ENCODE measurements around the gene NTRK3.

Gene NTRK3

DNA sequence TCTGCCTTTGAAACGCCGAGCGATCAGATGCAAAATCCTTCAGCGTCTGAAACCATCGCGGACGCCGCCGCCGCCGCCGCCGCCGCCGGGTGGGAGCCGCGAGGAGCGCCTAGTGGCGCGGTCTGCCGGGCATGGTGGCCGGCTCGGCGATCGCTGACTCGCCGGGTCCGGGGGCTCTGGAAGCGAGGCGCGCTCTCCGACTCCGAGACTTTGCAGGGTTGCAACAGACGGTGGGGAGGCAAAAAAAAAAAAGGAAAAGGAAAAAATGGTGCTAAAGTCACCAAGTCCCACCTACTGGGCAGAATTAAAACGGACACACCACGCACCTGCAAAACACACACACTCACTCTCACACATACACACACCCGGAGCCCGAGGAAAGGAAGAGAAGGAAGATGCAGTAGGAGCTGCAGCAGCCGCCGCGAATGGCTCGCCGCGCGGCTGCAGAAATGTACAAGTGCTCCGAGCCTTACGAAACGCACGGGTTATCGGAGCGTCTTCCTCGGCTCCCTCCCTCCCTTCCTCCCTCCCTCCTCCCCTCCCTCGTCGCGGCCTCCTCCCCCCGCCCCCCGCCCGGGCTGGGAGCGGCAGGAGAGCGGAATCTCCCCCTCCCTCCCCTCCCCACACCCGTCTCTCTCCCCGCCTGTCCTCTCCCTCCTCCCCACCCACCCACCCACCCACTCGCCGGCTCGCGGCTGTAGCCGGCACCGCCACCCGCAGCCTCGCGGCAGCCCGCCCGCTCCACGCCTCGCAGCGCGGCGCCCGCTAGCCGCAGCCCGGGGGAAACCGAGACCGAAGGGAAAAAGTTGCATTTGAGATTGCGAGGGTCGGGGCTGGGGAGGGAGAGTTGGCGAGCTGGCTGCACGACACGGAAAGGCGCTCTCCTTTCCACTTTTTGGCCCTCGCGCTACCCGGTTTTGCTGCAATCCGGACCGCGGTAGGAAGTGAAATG, at the start of gene NTRK3:
Gene NTRK3, minus strand, starts transcription at position 461 of the 952 bp plus-strand sequence. CDS start 586 bp downstream, outside the sequence.
- no peak for DNase-seq (ENCODE audit: low spot score)

DNA sequence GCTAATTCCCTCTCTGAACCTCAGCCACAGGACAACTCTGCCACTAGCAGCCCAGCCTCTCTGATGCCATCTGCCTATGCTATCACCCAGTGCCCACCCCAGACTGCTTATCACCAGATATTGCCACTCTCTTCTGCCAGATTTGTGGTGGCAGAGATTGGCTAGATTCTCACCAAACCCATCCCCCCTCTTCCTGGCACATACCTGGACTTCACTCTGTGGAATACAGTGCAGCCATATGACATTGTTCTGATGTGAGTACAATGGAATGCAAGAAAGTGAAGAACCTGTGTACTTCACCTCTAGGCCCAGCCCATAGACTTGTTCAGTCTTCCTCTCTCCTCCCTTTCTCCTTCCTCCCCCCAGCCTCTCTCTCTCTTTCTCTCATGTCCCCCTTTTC, 46.9 kb upstream of the NTRK3 start:
- DNase-seq (ENCODE audit: low spot score), result no peak

DNA sequence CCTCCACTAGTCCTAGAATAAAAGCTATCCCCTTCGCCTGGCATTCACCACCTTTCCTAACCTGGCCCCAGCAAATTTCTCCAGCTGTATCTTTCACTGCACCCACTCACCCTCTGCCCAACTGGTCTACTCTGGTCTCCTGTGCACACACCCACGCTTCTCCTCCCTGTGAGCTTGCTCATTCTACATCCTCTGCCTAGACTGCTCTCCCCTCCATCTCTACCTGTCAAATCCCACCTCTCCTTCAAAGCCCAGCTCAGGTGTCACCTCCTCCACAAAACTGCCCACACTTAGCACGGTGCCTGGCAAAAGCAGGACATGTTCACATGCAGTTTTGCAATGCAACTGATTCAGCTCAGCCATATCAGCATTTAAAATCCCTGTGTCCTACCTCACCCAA, 45.8 kb upstream of the NTRK3 start:
- DNase-seq (ENCODE audit: low spot score), result no peak

DNA sequence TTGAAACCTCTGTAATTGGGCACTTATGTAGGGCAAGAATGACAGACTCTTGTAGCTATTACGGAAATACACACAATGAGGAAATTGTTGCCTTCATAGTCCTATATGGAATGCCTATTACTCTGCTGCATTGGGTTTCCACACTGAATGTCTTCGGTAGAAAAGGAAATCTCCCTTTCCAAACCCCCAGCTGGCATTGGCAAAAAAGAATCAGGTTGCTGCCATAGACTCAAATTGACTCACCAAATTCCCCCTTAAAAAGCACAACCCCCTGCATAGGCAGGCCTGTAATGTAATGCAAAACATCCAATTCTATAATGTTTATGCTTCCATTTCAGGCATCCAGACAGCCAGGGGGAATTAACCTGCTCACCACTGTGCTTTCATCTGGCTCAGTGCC, 44.8 kb upstream of the NTRK3 start:
- DNase-seq (ENCODE audit: low spot score), result no peak

DNA sequence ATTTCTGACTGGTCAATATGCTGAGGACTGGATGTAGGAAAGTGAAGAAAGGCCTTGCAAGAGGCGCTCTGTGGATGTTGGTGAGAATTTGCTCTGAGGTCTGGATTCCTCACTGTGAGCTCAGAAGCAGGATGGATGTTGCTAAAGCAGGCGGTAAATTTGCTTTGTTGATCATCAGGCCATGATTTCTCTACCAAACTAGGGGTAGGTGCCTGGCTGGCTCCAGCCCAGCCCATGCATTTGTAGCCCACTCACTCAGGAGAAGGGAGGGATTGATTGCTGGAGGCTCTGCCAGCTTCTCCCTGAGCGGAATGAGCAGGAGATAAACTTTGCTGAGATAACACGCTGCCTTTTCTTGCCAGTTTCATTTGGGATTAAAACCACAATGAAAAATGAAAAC, 44.3 kb upstream of the NTRK3 start:
- DNase-seq (ENCODE audit: low spot score), result no peak

DNA sequence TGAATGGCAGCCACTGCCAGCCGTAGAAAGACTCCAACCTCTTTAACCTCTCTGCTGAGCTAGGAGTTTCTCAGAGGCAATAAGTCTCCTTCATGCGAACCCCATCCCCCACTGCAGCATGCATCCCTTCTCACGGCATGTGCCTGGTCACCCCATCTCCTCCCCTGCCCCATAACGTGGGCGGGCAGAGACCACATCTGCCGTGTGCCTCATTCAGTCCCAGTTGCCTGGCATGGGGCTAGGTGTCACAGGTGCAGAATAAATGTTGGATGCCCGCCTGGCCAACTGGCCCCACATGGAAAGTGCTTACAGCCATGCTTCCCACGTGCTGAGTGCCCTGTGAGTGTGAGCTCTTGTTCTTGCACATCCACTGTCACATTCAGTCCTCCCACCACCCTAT, 43.5 kb upstream of the NTRK3 start:
- DNase-seq (ENCODE audit: low spot score), result no peak

DNA sequence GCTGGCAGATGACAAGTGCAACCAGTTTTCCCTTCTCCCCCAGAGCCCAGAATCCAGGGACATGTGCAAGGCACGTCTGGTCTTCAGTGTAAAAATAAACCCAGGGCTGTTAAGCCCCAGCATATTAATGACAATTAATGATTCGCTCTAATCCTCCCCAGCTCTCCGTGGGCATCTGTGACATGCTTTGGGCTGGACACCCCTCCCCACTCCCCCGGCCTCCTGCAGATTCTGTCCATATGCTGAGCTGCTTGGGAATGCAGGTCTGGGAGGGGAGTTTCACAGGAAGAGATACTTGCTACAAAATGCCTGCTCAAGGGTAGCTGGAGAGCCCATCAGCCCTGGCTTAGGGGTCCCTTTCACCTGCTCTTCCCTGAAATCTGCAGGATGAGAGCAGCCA, 43.0 kb upstream of the NTRK3 start:
- DNase-seq (ENCODE audit: low spot score), result no peak

DNA sequence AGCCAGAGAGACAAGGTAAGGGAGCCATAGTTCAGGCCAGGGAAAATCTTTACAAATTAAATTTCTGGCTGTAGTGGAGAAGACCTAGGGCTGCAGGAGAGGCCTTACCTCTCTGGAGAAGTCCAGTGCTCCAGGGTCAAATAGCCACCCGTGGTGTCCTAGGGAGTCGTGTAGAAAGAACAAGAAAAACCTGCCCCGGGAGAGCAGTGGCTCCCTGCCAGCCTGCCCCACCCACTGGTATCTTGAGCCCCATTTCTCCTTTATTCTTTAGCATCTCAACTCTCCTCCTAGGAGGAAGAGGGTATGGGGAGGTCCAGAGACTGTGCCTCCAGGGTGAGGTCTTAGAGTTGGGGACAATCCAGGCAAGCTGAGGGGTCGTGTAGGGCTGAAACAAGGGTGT, 32.1 kb upstream of the NTRK3 start:
- no peak for DNase-seq (ENCODE audit: low spot score)

DNA sequence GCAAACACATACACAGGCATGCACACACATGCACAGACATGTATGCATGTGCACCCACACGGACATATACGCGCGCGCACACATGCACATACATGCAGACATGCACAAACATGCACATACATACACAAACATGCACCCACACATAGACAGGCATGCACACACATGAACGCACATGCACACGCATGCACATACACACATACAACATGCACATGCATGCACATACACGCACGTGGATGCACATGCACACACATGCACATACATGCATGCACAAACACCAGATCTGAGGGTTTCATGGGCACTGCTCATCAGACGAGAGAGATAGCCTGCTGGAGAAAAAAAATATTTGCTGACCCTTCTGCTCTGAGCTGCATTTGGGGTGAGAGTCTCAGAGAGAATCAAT, 31.7 kb upstream of the NTRK3 start:
- DNase-seq (ENCODE audit: low spot score), result no peak

DNA sequence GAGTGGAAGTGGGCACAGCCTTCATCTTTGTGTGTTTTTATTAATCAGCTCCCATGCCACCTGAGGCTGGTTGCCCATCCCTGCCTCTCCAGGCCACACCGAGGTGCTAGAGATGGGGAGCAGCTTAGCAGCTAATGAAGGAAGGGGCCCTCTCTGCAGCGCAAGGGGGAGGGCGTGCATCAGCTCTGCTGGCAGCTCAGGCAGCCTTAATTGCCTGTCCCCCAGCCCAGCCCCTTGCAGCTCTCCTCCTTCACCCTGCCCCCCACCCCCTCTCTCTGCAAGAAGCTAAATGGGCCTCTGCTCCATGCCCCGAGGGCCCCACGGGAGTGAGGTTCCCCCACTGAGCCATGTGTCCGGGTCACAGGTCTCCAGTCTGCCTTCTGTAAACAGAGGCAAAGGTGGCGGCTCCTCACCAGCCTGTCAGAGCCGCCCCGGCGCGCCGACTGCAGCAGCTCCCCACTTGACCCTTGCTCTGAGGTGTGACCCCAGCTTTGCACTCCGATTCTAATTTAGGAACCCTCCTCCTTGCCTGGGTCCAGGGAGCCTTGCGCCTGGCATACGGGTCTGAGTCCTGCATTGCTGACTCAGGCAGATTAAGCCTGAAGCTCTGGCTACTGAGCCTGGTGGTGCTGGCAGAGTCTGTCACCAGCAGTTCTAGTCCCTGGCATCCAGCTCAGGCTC, 27.9 kb upstream of the NTRK3 start:
- DNase-seq (ENCODE audit: low spot score), result no peak

DNA sequence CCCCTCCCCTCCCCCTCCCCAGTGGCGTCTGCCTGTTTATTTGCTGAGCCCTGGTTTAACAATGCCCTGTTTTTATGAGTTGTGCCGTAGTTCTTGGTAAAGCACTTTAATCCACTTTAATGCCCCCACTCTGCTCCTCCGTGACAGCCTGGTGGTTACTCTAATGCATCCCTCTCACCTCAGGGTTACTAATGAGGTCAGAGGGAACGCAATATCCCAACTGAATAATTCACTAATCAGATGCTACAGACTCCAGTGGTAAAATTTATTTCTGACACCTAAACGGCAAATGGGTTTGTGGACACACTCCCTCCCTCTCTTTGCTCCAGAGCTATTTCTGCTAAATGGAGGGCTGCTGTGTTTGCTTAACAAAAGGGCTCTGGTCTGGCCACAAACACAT, 26.1 kb upstream of the NTRK3 start:
- DNase-seq (ENCODE audit: low spot score), result no peak

DNA sequence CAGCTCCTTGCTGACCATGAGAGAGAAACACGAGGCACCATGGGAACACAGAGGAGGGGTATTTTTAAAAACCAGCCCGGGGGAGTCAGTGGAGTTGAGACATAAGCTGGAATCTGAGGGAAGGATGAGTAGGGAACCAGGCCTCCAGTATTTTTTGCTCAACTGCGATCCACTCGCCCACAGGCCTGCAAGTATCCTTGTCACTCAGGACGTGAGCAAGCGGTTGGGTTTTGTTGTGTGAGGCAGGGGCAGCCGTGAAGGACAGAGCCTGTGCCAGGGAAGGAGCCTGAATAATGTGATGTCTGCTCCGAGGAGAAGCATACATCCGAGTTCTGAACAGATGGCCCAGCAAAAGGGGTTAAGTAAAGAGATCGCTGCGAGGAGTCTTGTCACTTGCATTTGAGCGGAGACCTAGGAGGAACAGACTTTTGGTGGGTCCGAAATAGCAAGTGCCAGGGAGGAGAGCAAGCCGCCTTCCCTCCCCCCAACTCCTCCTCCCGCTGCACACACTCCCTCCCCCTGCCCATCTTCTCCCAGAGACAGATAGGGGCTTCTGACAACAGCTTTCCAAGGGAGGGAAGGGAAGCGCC, 20.4 kb upstream of the NTRK3 start:
- no peak for DNase-seq (ENCODE audit: low spot score)

DNA sequence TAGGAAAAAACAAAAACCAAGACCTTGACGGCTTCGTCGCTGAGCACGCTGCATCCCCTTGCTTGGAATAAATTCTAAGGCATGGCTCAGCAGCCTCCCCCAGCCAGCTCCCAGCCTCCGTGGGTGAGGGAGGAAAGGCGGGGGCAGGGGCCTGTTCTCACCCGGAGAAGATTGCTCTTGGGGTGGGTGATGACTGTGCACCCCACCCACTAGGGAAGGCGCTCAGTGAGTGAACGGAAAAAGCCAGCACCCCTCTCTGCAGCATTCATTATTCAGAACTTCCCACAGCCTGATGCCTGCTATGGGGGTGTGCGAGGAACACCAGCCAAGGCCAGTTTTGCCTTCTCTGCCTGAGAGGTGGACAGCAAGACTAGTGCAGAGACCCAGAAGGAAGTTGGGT, 19.3 kb upstream of the NTRK3 start:
- no peak for DNase-seq (ENCODE audit: low spot score)

DNA sequence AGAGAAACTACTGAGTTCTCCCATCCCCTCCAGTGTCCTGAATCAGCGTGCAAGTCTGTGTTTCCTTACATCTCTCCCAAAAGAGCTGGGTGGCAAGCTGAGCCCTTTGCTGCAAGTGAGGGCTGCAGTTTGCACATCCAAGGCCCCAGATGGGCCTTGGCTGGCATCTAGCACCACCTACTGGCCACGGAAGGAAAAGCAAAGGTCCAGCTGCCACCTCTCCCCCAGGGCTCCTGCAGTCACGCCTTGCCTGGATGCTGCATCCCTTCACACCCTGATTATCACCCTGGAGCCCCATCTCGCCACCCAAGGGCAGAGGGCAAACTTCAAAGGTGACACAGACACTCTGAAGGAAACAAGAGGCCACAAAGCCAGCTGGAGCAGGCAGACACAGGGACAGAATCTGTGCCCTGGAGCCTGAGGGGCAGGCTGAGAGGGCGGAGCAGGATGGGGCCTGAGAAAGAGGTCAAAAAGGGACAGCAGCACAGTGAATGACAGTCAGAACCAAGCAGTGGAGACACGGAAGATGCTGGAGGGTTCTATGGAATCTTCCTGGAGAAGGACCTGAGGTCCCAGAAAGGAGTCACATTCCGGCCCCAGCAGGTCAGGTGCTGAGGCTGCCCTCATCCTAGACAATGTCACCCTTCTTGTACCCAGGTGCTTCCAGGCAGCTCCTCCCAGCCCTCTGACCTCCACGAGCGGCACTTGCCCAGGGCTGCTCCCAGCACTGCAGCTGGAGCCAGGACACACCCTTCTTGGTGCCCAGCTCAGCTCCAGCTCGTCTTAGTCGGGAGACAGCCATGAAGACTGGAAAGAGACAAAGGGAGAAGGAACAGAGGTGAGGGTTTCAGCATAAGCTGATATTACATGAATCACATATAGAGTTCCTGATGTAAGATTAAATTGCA, 18.3 kb upstream of the NTRK3 start:
- peak; percentile 87 for DNase-seq (ENCODE audit: low spot score)

DNA sequence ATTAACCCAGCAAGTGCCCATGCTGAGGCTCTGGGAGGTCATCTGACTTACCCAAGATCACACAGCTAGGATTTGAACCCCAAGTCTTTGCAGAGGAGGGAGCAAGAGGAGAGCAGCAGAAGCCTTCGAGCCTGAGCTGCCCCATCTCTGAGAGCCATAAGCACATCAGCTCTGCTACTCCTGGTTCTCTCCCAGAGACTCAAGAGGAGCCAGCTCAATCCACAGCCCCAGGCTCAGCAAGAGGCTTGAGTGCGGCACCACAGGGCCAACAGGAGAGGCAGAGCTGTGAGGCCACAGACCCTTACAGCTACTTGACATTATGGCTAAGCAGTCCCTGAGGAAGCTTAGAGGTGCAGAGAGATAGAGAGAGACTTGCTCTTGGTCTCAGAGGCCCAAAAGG, 15.9 kb upstream of the NTRK3 start:
- DNase-seq (ENCODE audit: low spot score), result no peak

DNA sequence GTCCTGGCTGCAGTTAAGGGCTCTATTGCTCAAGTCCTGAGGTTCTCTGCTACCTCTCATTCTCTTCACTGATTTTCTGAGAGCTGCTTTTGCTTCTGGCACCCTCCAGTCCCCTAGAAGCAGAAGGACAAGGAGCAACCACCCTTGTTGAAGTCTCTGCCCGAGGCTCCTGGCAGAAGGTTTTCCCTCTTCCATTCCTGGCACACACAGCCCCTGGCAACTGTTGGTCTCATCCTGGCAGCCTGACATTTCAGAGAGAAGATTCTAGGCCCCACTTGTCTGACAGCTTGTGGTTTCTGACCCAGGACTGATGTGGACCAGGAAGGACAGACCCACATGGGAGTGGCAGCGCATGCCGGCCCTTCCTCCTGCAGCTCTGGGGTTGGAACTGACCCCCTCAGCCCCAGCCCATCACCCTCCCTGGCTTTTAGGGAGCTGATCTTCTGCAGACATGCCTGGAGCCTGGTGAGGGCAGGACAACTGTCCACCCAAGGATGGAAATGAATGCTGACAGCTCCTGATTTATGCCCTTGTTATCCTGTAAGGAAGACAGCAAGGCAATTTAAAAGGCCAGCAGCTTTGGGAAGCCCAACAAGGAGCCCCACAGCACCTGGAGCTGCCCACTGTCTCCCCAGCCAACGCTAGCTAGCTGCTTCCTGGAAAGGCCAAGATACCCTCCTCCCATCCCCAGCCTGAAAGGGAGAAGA, 13.0 kb upstream of the NTRK3 start:
- DNase-seq (ENCODE audit: low spot score), result no peak

DNA sequence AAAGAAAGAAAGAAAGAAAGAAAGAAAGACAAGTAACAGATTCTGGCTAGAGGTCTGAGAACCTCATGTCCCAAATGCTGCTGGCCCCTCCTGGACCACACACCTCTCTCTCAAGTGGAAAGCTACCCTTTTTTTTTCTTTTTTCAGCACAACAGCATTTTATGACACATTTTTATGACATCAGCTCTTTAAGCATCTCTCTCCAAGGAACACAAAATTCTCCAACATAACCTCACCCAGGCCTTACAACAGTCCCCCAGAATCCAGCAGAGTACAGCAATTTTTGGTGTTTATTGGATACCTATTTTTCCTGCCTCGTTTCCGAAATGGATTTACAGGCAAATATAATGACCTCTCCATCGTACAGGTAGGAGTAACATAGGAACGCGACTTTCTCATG, 11.2 kb upstream of the NTRK3 start:
- DNase-seq (ENCODE audit: low spot score), result no peak

DNA sequence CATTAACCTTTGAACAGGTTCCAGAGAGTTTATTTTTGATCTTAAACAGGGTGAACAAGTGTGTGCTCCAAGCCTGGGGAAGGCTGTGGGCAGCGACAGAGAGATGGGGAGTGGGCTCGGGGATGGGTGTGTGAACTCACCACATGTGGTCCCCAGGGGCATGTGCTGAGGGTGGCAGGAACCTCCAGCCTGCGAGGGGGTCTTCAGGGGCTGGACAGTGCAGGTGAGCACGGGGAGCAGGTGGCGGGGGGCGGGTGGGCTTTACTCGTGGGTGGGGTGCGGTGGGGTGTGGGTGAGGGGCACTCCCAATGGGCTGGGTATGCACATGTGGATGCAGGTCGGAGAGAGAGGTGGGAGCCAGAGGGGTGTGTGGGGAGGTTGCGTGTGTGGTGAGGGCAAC, 9.6 kb upstream of the NTRK3 start:
- DNase-seq (ENCODE audit: low spot score), result no peak

DNA sequence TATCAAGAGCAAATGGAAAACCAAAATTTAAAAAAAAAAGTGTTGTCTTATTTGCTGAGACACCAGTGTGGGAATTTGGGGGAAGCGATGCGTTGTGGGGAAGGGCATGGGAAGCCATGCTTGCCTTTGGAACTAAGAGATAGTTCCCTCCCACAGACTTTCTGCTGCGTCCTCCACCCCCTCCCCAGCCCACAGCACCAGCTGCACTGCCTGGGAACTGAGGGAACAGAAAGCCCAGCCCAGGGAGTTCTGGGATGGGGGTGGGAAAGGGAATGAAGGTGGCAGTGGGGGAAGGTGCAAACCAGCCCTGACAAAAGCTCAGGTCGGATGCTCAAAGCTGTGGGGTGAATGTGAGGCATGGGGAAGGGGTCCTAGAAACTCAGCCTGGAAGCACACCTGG, 8.1 kb upstream of the NTRK3 start:
- DNase-seq (ENCODE audit: low spot score), result no peak

DNA sequence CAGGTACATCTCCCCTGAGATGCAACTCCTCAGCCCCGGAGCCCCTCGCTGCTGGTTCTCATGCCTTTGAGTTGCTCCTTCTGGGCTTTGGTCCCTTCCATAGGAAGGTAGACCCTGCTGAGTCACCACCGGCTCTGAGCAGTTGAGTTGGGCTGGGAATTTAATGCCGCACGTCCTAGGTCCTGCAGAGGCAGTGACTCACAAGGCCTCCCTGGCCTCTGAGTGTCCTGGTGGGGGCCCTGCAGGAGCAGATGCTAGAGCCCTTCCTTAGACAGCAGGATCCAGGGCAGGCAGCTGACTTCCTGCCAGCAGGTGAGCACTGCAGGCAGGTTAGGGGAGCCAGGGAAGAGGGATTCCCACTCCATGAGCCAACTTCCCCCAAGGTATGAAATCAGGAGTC, 5.5 kb upstream of the NTRK3 start:
- DNase-seq (ENCODE audit: low spot score), result no peak

DNA sequence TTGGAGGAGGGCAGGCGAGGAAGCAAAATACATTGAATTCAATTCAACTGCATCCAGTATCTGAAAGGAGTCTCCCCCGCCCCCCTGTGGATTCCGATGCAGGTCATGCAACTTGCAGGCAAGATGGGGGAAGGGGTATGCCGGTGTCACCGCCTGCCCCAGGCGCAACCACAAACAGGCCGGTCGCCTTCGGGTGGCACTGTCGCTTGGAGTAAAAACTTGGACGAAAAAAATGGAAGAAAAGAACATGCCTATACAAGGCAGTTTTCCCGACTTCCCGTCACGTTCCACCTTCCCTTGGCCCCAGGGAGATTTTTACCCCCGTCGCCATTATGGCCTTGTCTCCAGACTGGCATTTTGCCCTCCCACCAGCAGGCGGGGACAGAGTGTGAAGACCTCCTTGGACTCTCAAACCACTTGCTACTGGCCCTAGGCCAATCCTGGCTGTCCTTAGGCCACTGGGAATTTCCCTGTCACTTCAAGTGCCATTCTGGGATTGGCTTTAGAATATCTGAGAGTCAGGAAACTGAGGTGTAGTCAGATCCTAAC, 1.6 kb upstream of the NTRK3 start:
- peak; percentile 29 for DNase-seq (ENCODE audit: low spot score)
